Gastroesophageal sphincter (tissue), 4 donors: ENCODE results near the gene SCFD2. TPM values are rescaled to one million over a fixed set of nuclear protein-coding genes. Genes with fewer than 3 reads are reported as not detected.

Experiments
- ATAC-seq: fragments of 150-250 bp; one replicate; pipeline ENCODE4 v1.9.1; 2016; ENCODE audit warnings: mild to moderate bottlenecking, moderate library complexity
- H3K27ac ChIP-seq, 4 donors: fragments of 200-600 bp; sonication (generic) in 3 of 4; 1 replicate in 3 of 4; 2 replicates in 1 of 4; pipeline ENCODE4 v1.5.1; 2016 to 2019
- H3K27me3 ChIP-seq: fragments of 200-600 bp; sonication (generic); one replicate; pipeline ENCODE4 v1.5.1; 2019
- H3K36me3 ChIP-seq, 2 donors: fragments of 200-600 bp; sonication (generic); one replicate each; pipeline ENCODE4 v1.5.1; 2019; ENCODE audit warnings: control low read depth in 1 of 2
- H3K4me1 ChIP-seq, 3 donors: fragments of 200-600 bp; sonication (generic); 1 replicate in 2 of 3; 2 replicates in 1 of 3; pipeline ENCODE4 v1.5.1; 2016 to 2019; ENCODE audit warnings: control low read depth in 2 of 3
- H3K4me3 ChIP-seq, 2 donors: fragments of 200-600 bp; sonication (generic); one replicate each; pipeline ENCODE4 v1.5.1; 2019; ENCODE audit warnings: mild to moderate bottlenecking in 1 of 2, moderate library complexity in 1 of 2
- H3K9me3 ChIP-seq, 3 donors: fragments of 200-600 bp; sonication (generic); one replicate each; pipeline ENCODE4 v1.5.1; 2017 to 2019; ENCODE audit warnings: control low read depth in 2 of 3
- EP300 ChIP-seq: sonication (generic); formaldehyde crosslinking; IDR thresholded peaks from one replicate; pipeline ENCODE4 v1.6.1; 2017; ENCODE audit warnings: antibody characterized with exemption, mild to moderate bottlenecking
- POLR2A ChIP-seq, 2 donors: fragments of 450-650 bp; IDR thresholded peaks; one replicate each; pipeline ENCODE4 v1.6.1; 2017; ENCODE audit warnings: antibody characterized with exemption in 2 of 2, mild to moderate bottlenecking in 2 of 2, moderate library complexity in 1 of 2
- POLR2AphosphoS5 ChIP-seq: sonication (generic); formaldehyde crosslinking; IDR thresholded peaks from one replicate; pipeline ENCODE4 v1.6.1; 2017; ENCODE audit warnings: antibody characterized with exemption
- WGBS, 2 donors: methylation state at CpG; one replicate each; pipeline ENCODE4 v1.1.5; 2018; ENCODE audit warnings: low coverage in 1 of 2; 5-methylcytosine and 5-hydroxymethylcytosine counted together
- total RNA-seq, 4 donors: library from RNA; depleted of rRNA; stranded (reverse); fragments of >200 nt; gene quantifications; one replicate each; pipeline ENCODE4 v1.1.0, GENCODE V29; 2016
- TF ChIP-seq, protein P1 (sequence below), 4 experiments: fragments of 200-600 bp in 2 of 4; fragments of 450-650 bp in 2 of 4; sonication (generic) in 1 of 4; IDR thresholded peaks; one replicate each; pipeline ENCODE4 v1.5.1; 2017 to 2019; ENCODE audit warnings: antibody characterized with exemption in 4 of 4, mild to moderate bottlenecking in 2 of 4, moderate library complexity in 2 of 4

Gene SCFD2
- total RNA-seq, 4 donors from 2014 or later = 8.9 to 17.6 (median 14.6) TPM

DNA sequence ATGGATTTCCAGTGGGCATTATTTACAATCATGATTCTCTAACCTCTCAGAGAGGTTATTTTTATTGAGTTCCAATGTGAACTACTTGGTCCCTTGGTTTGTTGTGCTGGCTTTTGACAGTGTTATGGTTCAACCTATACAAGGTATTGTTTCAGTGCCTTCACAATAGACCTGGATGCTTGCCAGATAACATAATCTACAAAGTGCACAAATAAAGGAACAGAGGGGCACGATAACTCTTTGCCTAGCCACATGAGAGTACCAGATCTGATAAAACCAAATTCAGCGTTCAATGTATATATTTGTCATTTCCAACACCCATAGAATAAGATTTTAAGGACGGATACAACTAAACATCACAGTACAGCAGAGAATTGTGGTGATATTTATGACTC lies 382.9 kb downstream of the SCFD2 start:
- H3K27ac ChIP-seq = no peak overlapping the region
- H3K36me3 ChIP-seq = no peaks in the 10 kb centered on the region
- TF ChIP-seq, protein P1, sequence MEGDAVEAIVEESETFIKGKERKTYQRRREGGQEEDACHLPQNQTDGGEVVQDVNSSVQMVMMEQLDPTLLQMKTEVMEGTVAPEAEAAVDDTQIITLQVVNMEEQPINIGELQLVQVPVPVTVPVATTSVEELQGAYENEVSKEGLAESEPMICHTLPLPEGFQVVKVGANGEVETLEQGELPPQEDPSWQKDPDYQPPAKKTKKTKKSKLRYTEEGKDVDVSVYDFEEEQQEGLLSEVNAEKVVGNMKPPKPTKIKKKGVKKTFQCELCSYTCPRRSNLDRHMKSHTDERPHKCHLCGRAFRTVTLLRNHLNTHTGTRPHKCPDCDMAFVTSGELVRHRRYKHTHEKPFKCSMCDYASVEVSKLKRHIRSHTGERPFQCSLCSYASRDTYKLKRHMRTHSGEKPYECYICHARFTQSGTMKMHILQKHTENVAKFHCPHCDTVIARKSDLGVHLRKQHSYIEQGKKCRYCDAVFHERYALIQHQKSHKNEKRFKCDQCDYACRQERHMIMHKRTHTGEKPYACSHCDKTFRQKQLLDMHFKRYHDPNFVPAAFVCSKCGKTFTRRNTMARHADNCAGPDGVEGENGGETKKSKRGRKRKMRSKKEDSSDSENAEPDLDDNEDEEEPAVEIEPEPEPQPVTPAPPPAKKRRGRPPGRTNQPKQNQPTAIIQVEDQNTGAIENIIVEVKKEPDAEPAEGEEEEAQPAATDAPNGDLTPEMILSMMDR (IDR thresholded peaks at IDR 0.05) = no peak
- no peak for TF ChIP-seq POLR2AphosphoS5
- no peak for TF ChIP-seq EP300
- no peak for TF ChIP-seq POLR2A (IDR thresholded peaks at IDR 0.05)
- H3K9me3 ChIP-seq = no peaks in the 10 kb centered on the region
- peaks cover 0 to 35% (median 6%) of the 10 kb centered on the region in 3 donors for H3K4me1 ChIP-seq
- ATAC-seq = no peak
- no peaks in the 10 kb centered on the region for H3K27me3 ChIP-seq
- 45 to 55% methylated on average over 3 of the region's 3 CpGs for WGBS, 2 donors
- H3K4me3 ChIP-seq = no peak overlapping the region

DNA sequence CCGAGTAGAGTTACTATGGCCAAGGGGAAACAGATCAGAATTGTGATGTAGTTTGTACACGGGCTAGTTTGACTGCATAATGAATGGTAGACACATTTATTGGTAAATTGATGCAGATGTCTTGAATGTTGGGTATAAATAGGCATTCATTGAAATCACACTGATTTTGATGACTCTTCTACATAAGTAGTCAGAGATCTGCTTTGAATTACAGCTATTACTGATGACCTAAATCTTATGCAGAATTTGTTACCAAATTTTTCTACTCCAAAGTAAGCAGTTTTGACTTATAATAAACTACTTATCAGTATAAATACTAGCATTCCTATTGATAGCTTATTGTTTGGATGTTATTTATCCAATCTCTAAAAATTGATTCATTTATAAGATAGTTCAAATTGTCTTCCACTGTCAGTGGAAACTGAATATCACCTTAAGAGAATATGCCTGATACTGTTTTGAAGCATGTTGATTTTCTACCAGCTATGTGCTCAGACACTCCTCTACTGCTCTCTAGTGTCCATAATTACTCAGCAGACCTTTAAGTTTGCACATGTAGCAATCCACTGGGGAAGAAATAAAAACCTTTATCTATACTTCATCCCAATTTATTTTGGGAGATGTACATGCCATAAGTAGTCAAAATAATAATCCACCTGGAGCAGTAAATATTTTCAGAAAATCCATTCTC lies 383.5 kb downstream of the SCFD2 start:
- WGBS, 2 donors = 61 to 67% methylated on average over 2 of the region's 2 CpGs

DNA sequence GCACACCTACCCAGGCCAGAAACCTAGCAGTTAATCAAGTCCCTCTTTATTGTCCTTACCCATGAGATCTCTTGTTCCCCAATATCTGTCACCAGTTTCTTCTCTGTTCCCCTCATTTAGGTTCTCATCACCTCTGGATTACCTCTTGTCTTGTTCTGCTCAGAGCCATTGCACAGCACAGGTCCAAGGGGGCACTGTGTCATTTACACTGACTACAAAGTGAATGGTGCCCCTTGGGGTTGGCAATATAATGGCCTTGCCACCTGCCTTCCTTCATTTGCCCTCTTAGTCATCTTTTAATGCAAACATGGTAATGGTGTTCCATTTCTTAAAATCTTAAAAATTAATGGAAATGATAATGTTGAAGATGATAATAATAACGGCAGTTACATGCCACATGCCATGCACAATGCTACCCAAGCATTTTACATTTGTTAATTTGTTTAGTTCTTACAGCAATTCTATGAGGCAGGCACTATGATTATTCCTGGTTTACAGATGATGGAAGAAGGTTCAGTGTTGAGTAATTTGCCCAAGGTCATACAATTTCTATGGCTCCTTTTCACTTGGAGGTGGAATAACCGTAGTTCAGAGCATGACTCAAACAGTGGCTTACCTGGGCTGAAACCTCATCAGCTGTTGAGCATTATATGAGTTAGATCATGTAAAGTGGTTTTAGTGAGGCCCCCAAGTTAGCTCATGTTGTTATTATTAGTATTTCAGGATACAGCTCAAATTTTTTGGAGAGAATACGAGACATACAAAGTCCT lies 385.9 kb downstream of the SCFD2 start:
- Histone ChIP-seq H3K4me3 (no peak overlapping the region), H3K27me3 (no peaks in the 10 kb centered on the region), H3K27ac (no peak overlapping the region), H3K9me3 (no peaks in the 10 kb centered on the region), H3K36me3 (no peaks in the 10 kb centered on the region), H3K4me1 (peaks cover 0 to 24% (median 6%) of the 10 kb centered on the region in 3 donors)
- 78 to 91% methylated on average over 3 of the region's 3 CpGs for WGBS, 2 donors
- TF ChIP-seq, protein P1 (IDR thresholded peaks at IDR 0.05) = no peak
- TF ChIP-seq EP300 (no peak), POLR2AphosphoS5 (no peak), POLR2A (IDR thresholded peaks at IDR 0.05) (no peak)
- no peak for ATAC-seq

More for the DNA sequence above, 383.5 kb downstream of the SCFD2 start:
- H3K4me3 ChIP-seq = no peak overlapping the region
- H3K27ac ChIP-seq = no peak overlapping the region
- H3K4me1 ChIP-seq = peaks cover 0 to 35% (median 6%) of the 10 kb centered on the region in 3 donors
- H3K27me3 ChIP-seq = no peaks in the 10 kb centered on the region
- TF ChIP-seq, protein P1 (IDR thresholded peaks at IDR 0.05) = peak; percentile 31 to 70 (median 64)
- TF ChIP-seq EP300 = no peak
- TF ChIP-seq POLR2A (IDR thresholded peaks at IDR 0.05) = no peak
- no peak for ATAC-seq
- H3K9me3 ChIP-seq = no peaks in the 10 kb centered on the region
- no peaks in the 10 kb centered on the region for H3K36me3 ChIP-seq

DNA sequence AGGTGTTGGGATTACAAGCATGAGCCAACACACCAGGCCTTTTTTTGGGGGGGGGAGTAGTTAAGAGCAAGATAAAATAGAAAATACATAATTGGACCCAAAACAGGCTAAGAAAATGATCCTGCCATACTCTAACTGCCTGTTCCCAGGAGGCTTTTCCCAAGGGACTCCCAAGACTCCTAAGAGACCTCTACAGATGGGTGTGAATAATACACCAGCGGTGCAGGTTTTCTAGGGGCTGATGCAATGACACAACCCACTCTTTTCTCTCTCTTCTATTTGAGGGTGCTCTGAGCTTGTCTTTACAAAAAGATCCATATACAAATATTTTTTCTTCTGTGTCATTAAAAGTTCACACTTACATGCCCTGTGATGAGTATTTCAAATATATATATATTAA lies 386.8 kb downstream of the SCFD2 start:
- H3K9me3 ChIP-seq = no peaks in the 10 kb centered on the region
- H3K4me3 ChIP-seq = no peak overlapping the region
- no peak for TF ChIP-seq POLR2A (IDR thresholded peaks at IDR 0.05)
- no peak for TF ChIP-seq EP300
- no peak for TF ChIP-seq POLR2AphosphoS5
- TF ChIP-seq, protein P1 (IDR thresholded peaks at IDR 0.05) = no peak
- ATAC-seq = no peak
- H3K4me1 ChIP-seq = peaks cover 0 to 14% (median under 1%) of the 10 kb centered on the region in 3 donors
- H3K36me3 ChIP-seq = no peaks in the 10 kb centered on the region
- no peaks in the 10 kb centered on the region for H3K27me3 ChIP-seq
- WGBS, 2 donors = 89 to 100% methylated on average over 1 of the region's 1 CpG
- H3K27ac ChIP-seq = no peak overlapping the region
